T-helper 1 cell (primary cell): ENCODE data around the gene CPB2.

ENCODE experiments used
- DNase-seq, 5 donors: peaks; one replicate each; pipeline ENCODE4 v3.0.0-alpha.2; 2012 to 2020

Gene CPB2

DNA sequence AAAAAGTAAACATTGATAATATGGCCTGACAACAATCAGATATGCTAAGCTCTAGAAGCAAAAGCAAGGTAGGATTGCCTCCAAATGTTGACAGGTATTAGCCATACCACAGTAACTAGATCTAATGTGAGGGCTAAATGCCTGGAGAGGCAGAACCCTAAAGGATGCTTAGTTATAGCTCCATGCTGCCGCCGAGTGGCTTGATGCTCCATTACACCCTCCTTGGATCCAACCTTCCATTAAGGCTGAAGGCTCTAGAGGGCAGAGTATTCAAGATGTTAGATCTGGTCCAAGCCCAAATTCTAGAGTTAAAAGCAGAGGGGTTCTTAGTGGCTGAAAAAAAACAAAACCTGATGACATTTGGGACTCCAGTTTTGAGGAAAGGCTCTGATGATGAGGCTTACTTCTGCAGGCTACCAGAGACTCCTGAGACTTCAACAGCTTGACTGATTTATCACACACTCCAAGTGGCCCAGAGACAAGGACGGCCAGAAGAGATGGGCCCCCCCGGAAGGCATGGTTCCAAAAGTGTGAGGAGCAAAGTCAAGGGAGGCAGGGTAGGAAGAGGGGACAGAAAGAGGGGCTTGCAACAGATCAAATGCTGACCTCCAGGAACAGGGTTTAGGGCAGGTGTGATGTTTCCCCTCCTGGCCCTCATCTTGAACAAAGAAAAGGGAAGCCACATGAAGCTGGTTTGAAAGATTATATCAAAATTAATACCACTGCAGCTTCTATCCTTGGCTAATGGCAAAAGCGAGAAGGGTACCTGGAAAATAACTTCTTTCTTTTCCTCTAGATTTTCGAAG is 21.9 kb upstream of the CPB2 start:
- DNase-seq: peak; percentile 14 to 67 (median 50)

DNA sequence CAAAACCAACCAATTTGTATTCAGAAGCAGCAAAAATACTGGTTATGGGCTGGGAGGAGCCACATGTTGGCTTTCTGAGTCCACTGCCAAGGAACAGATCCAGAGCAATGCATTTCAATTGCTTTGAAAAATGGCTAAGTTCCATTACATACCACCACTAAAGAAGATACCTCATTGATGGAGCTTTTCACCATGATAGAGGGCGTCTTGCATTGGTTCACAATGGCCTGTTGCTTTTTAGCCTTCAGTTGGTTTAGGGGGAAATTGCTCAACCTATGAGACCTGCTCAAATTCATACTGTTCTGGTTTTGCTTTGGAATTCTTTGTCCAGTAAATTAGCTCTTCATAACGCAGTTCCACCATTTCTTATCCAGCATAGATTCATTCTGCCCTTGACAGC is 21.2 kb upstream of the CPB2 start:
- no peak for DNase-seq

DNA sequence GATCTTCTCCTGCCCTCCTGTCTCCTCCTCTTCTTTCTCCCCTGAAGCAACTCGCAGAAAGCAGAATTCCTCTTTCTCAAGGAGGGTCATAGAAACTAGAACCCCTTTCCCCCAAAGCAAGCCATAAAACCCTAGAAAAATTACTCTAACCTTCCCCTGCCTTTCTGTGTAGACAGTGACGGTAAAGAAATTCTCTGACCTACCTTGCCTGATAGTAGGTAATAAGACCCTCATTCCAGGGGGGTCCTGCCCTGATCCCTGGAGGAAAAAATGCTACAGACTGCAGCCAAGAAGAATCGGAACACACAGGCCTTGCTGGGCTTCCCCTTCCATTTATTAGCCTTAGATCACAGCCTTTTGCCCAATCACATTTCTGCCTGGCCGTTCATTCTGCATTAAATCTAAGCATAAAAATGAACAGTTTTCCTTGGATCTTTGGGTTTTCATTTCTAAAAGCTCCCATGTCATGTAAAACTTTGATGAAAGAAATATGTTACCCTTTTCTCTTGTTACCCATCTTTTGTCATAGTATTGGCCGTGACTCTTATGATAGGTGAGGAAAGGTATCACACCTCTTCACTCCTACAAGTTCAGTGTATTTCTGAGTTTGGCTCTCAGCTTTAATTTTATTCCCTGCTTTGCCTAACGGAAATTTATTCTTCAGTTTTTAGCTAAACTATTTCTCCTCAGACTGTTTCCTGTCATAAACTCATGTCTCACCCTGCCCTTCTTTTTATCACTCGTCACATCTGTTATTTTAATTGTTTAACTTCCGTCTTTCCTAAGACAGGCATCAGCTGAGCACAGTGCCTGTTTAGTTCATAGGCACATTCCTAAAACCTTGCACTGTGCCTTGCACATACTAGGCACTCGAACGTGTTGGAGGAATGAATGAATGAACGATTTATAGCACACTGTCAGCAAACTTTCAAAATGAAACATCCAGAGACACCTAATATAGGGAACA is 20.4 kb upstream of the CPB2 start:
- DNase-seq: no peak

DNA sequence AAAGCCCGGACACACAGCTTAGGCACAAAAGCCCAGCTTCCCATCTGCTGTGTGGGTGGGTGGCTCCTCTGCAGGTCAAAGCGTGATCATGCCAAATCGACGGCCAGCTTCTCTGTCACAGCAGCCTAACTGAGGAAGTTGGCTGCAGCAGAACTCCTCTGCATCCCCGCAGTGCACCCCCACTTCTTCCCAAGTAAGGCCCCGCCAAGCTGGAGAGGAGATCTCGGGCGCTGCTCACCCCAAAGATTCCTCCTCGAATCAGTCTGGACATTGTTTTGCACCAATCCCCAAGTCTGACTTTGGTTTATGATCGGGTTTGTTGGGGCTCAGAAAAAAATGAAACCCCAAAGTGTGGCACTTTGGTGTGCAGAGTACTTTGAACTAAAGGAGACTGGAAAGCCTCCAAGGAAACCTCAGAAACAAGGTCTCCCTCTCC is 19.7 kb upstream of the CPB2 start:
- DNase-seq: peak in 1 of 5 donors; percentile 36

DNA sequence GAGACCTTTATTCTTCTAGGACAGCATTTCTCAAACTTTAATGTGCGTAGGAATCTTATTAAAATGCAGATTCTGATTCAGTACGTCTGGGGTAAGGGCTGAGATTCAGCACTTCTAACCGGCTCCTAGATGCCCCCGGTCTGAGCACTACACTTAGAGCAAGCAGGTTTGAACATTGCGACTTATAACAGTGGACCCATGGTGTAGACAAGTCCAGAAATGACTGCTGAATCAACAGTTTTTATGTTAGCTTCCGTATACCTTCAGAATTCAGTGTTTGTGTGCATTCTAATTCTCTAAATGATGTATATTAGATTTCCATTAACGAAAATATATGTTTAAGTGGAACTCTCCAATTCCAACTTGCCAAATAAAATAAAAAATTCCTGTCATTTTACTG is 17.5 kb upstream of the CPB2 start:
- no peak for DNase-seq

DNA sequence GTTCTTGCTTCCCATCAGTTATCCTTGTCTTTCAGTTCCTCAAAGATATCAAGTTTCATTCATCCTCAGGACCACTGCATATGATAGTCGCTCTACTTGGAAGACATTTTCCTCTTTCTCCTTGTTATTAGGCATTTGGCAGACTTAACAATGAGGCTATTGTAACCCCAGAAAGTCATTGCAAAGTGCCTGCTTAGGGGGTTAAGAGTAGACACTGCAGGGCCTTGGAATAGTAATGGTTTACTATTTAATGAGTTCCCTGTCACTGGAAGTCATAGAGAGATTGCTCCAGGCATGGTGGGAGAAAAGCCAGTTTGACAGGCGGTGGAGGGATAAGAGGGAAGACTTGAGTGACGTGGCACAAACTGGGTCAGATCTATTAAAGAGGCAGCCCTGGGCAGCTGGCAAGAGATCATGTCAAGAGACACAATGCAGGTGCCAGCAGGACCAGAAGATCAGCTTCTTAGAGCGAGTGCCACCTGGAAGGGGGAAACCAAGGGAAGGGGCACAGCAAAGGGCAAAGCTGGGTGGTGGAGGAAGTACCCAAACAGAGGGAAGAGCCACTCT is 16.8 kb upstream of the CPB2 start:
- no peak for DNase-seq

DNA sequence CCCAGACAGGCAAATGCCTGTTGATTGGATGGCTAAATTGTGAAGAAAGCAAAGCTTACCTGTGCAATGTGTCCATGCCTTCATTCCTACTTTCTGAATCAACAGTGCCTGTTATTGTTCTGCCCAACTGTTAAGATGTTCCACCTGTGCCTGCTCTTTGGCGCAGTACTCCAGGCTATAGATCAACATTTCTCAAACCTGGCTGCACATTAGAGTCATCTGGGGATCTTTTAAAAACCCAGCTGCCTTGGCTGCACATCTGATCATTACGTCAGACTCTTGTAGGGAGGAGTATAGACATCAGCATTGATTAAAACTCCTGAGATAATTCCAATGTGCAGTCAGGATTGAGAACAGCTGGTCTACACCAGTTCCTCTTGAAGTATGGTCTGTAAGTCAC is 16.2 kb upstream of the CPB2 start:
- no peak for DNase-seq

DNA sequence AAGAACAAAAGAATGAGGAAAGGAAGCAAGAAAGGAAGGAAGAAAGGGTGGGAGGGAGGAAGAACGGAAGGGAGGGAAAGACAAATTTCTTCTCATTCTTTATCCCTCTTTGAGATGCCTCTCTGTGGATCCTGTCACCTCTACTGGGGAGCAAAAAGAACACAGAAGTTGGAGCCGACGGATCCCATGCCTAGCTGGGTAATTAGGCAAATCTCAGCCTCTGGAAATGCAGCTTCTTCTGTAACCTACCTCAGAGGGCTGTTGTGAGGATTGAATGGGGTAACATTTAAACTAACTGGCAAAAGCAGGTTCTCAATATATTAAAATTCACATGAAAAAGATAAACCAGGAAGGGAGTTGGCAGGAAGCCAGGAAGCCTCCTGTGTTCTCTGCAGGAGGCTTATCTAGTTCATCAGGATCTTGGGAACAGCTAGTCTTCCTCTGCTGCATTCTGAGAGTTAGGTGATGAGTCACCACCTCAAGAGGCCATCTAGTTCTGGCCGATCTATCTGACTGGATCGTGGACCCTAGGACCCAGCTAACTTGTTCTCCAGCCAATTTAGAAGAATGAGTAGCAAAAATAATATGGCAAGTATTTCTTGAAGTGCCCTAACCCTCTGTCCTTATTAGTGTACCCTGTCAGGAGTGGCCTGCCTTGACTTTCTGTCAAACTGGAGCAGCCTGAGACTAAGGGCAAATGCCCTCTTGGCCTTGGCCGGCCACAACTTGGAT is 15.2 kb upstream of the CPB2 start:
- DNase-seq: no peak

DNA sequence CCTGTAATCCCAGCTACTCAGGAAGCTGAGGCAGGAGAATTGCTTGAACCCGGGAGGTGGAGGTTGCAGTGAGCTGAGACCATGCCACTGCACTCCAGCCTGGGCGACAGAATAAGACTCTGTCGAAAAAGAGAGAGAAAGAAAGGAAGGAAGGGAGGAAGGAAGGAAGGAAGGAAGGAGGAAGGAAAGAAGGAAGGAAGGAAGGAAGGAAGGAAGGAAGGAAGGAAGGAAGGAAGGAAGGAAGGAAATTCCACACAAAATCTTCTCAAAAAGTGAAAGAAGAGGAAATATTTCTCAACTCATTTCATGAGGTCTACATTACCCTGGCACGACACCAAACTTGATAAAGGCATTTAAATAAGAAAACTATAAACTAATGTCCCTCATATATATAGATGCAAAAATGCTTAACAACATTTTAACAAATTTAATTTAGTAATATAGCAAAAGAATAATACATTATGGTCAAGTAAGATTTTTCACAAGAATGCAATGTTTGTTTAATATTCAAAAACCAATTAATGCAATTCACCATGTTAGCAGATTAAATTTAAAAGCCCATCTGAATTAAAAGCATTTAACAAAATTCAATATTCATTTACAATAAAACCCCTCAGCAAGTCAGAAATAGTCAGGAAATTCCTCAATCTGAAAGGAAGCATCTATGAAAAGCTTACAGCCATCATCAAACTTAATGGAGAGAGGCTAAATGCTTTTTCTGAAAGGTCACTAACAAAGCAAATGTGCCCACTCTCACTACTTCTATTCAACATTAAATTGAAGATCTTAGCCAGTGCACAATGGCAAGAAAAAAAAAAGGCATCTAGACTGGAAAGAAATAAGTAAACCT is 12.0 kb upstream of the CPB2 start:
- no peak for DNase-seq

DNA sequence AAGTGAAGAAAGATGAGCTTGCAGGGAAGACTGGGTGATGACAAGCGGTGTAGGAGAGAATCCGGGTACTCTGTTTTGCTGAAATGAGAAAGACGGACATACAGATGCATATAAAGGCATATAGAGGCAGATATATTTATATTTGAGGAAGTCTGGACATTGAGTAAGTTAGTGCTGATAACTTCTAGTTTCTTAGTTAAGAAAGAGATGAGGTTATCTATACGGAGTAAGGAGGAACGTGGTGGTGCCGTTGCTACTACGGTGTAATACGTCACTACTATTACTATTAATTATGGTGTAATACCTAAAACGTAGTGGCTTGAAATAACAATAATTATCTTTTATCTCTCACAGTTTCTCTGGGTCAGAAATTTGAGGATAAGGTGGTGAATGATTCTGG is 9.8 kb upstream of the CPB2 start:
- no peak for DNase-seq

DNA sequence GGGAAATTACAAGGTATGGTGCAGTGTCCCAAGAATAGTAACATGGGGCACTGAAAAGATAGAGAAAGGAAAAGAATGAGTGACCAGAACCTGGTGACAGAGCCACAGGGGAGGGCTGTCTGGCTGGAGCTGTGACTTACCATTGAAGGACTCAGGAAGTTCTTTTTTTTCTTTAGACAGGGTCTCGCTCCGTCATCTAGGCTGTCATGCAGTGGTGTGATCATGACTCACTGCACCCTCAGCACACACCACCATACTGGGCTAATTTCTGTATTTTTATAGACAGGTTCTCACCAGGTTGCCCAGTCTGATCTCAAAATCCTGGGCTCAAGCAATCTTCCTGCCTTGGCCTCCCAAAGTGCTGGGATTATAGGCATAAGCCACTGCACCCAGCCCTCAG is 8.8 kb upstream of the CPB2 start:
- DNase-seq: no peak

DNA sequence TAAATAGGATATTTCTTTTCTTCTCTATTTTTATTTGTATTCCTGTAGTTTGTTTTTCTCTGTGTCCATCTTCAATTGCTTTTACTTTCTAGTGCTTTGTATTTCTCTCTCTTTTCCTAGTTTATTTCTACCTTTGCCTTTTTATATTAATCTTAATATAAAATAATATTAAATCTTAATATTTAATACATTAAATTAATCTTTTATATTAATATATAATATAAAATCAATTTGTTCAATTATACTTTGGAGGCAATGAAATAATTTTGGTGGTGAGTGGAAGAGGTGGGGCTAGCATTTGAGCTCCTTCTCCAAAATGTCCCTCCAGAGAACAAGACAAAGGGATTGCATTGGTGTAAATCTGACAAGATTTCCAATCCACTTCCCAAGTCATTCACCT is 6.3 kb upstream of the CPB2 start:
- no peak for DNase-seq

DNA sequence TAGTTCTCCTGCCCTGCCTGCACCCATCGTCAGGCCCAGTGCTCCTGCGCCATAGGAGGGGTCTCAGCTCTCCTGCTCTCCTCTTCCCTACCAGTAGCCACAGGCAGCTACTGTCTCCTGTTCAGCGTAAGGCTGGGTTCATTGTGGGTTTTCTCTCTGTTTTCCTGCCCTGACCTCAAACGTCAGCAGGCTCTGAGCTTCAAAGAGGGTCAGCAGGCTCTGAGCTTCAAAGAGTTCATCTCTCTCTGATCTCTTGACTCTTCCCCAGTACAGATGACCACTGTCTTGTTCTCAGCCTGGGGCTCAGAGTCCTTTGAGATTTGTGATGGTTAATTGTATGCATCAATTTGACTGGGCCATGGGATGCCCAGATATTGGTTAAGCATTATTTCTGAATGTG is 4.6 kb upstream of the CPB2 start:
- no peak for DNase-seq

DNA sequence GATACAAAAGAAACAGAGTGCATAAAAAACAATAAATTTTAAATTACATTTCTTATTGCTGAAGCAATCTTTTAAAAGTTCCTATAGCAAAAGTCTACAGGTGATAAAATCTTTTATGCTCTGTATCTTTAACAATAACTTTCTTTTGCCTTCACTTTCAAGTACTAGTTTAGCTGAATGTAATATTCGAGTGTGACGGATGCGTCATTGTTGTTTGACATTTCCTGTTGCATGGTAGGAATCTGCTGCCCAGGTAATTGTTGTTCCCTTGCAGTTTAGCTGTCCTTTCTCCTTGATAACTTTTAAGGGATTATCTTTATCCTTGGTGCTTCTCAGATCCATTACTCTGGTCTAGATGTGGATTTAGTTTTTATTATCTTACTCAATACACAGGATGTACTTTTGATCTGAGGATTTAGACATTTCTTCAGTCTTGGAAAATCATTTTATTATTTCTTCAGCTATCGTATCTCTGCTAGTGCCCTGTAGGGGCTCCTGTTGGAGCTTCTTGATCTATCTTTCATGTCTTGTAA is 2.1 kb upstream of the CPB2 start:
- no peak for DNase-seq

DNA sequence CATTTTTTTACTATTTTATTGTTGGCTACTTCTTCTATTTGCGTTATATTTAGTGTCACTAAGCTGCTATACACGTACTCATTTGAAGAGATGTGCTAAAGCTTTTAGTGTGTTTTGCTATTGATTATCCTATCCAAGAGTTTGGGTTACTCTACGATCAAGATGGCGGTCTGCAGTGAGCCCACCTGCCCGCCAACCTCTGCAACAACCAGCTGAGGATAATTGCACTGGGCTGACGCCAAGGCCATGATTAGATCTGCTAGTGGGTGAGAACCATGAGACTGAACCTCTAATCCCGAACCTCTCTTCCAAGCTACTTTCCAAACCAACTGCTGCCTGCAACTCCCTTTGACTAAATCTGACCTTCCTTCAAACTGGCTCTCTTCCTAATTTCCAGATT is 1.8 kb downstream of the CPB2 start:
- no peak for DNase-seq

DNA sequence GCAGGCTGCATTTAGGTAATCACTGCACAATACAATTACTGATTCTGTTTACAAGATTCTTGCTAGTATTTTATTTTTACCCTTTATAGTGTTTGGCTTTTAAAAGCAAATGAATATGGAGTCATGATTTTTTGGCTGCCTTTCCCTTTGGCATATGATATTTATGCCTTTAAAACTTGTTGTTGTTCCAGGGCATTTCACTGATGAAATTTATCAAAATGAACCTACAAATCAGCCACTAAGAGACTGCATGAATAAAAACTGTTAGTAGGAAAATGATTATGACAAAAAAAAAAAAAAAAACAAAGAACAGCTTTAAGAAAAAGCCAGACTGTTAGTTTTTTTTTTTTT is 2.6 kb downstream of the CPB2 start:
- no peak for DNase-seq

DNA sequence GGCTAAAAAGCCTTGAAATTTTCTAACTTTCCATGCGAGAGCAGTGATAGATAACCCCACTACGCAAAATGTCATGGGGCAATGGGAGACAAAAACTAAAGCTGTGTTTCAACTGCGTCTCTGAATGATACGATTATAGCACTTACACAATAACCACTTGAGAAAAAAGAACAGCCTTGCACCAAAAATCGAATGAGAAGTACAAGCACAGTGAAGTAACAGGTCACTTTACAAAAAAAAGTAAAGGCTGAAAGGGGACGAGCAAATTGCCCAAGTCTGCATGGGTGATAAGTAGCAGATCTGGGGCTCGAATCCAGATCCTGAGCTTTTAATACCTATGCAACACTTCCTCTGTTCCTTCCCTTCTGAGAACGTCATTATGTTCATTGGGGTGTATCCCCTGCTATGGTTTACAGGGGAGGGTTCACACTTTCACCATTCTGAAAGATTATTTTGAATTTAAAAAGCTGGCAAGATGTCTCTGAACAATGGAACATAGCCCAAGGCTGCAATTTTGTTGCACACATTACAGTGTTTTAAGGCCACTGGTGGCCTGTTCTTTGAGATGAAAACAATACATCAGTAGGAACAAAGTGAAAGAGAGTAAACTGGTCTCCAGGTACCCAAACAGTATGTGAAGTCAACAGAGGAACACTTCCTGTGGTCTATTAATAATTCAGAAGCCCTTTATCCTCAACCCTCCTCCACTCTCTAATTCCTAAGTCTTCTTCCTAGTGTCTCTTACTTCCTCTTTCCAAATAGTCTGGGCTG is 3.2 kb downstream of the CPB2 start:
- DNase-seq: no peak

DNA sequence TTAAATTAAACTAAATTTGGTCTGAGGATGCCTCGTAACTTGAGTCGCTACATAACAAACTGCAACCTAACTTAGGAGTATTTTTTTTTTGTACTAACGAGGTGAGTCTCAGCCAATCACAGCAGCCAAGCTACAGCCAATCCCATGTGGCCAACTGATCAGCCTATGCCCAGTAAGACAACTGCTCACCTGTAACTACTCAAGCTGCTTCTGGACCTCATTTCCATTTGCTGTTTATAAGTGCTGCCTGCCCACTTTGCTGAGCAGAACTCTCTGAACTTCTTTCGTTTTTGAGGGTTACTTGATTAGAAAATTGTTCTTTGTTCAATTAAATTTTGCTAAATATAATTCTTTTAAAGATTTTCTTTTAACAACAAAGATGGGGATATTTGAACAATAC is 3.8 kb downstream of the CPB2 start:
- DNase-seq: no peak

DNA sequence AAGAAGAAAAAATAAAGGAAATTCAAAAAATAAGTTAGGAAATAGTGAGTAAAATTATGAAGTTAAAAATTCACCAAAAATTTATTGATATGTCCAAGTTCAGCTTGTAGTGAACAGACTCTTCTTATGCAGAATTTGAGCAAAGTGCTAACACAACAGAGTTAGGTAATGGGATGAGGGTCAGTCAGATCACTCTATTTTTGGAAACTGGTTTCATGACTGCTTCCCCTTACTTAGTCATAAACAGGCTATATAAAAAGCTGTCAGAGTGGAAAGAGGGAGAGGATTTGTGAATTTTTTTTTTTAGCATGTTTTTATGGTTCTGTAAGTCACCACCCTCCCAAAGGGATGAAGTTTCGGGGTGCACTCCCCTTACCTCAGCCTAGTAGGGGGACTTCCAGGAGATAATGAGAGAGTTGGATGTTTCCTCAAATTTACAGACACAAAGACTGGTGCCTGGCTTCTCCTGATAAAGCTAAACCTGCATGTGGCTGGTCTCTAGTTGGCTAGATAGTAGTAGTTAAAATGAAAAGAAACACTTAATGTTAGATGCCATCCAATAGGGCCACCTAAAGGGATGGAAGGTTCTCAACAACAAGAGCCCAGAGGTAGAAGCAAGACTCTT is 4.5 kb downstream of the CPB2 start:
- DNase-seq: no peak

DNA sequence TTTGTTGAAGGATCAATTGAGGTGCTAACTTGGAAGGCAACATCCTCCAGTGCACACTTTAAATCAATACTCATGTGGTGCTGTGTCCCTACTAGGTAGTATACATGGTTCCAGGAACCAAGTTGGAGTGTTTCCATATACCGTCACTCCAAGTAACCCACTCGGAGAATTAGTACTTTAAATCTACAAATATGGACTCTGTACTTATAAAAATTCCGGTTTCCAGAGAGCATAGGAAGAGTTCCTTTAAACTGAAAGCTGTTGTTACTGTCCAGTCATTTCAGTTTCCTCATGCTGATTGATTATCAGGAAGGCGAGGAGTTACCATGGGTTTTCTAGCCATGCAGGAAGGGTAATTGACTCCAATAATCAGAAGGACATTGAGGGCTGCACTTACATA is 7.2 kb downstream of the CPB2 start:
- DNase-seq: no peak
